GM12891 (cell line): ENCODE measurements around the gene ENHO. TPM values are rescaled to one million over a fixed set of nuclear protein-coding genes. Genes with fewer than 3 reads are reported as not detected.

Experiments
- DNase-seq: peaks from one replicate; pipeline ENCODE4 v3.0.0; 2011; ENCODE audit warnings: low spot score; ENCODE audit not compliant: insufficient read length
- FAIRE-seq: peaks from 2 replicates; lab custom pipeline; 2011; peaks lifted over from hg19 to GRCh38; lab: Jason Lieb, UNC
- PAX5 ChIP-seq: IDR thresholded peaks from 2 replicates; pipeline ENCODE4 v1.6.1; 2011; ENCODE audit warnings: low read length, moderate library complexity, mild to moderate bottlenecking; ENCODE audit not compliant: insufficient read depth, severe bottlenecking
- POLR2A ChIP-seq: IDR thresholded peaks from 2 replicates; pipeline ENCODE4 v1.6.1; 2011; ENCODE audit warnings: low read depth, low read length, control low read depth
- POLR2AphosphoS5 ChIP-seq: IDR thresholded peaks from 2 replicates; pipeline ENCODE4 v1.6.1; 2011; ENCODE audit warnings: low read depth, low read length, control low read depth
- POU2F2 ChIP-seq: IDR thresholded peaks from 2 replicates; pipeline ENCODE4 v1.6.1; 2011; ENCODE audit warnings: low read depth, mild to moderate bottlenecking, control low read depth, low read length, moderate library complexity
- SPI1 ChIP-seq: IDR thresholded peaks from 2 replicates; pipeline ENCODE4 v1.6.1; 2011; ENCODE audit warnings: low read depth, low read length, control low read depth
- TAF1 ChIP-seq: IDR thresholded peaks from 2 replicates; pipeline ENCODE4 v1.6.1; 2011; ENCODE audit warnings: low read depth, low read length, control low read depth
- polyA plus RNA-seq: library from polyadenylated mRNA; unstranded; fragments of >200 nt; gene quantifications from one replicate; pipeline ENCODE4 v1.2.1, GENCODE V29; 2012; ENCODE audit warnings: low read depth, missing spikeins, inconsistent platforms; ENCODE audit not compliant: missing spikeins

ENHO gene
- not detected for polyA plus RNA-seq

DNA sequence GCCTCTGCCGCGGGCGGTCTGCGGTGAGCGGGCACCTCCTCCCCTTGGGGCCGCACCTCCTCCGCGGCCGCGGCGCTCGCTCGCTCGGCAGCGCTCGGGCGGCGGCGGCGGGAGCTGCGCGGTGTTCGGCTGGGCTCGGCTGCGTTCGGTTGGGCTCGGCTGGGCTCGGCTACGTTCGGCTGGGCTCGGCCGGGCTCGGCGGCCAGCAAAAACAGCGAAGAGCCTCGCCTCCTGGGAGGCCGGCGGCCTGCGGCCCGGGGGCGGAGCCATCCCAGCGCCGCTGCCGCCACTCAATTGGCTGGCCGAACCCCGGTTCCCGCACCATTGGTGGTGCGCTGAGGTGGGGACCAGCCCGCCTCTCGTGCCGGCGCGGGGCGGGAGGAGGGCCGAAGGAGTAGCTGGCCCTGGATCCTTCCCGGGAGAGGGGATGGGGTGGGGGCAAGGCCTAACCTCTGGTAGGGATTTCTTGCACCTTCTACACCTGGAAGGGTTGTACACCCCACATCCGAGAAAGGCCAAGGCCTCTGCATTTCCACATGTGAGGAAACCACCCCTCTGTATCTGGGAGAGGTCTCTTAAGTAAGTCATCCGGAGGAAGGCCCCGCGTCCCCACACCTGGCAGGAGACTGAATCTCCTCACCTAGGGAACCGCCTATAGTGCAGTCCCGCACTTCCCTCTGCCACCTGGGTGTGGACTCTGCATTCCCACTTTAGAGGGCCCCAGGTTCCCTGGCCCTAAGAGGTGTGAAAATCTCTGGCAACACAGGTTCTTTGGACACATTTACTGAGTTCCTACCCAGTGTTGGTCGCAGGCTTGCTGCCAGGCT, at the start of gene ENHO:
TSS of gene ENHO (minus strand) at position 20 of the 827 bp plus-strand sequence. CDS start 1,295 bp downstream, outside the sequence.
- FAIRE-seq (peak; percentile 78), DNase-seq (peak; percentile 84)
- TF ChIP-seq SPI1 (no peak), POLR2AphosphoS5 (no peak), PAX5 (no peak), POLR2A (no peak), POU2F2 (no peak), TAF1 (no peak)

DNA sequence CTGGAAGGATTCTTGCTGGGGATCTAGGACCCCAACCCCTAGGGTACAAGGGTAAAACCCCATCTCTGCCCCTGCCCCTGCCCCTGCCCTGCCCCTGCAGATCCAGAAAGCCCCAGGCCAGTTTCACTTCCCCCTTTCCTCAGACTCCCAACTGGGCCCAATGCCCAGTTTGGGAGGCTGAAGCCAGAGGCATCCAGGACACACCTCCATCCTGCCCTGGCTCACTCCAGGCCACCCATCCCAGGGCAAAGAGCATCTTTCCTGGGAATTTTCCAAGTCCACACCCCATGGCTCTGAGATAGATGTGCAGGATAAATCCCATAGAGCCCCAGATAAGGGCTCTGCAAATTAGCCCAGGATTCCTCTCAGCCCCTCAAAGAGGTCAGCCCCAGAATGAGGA, 49.3 kb upstream of the ENHO start:
- TF ChIP-seq POLR2A, result no peak
- no peak for TF ChIP-seq POLR2AphosphoS5
- no peak for TF ChIP-seq POU2F2
- TF ChIP-seq PAX5, result no peak
- peak; percentile 74 for TF ChIP-seq SPI1
- no peak for TF ChIP-seq TAF1
- DNase-seq, result no peak
- no peak for FAIRE-seq

GRCh38 chr9:34571481-34571810, 48.7 kb upstream of the ENHO start:
- FAIRE-seq, result no peak
- TF ChIP-seq POLR2AphosphoS5, result no peak
- TF ChIP-seq TAF1, result no peak
- no peak for TF ChIP-seq POU2F2
- TF ChIP-seq SPI1, result no peak
- no peak for TF ChIP-seq PAX5
- TF ChIP-seq POLR2A, result no peak
- no peak for DNase-seq

GRCh38 chr9:34570809-34571480, 48.2 kb upstream of the ENHO start:
- FAIRE-seq, result peak; percentile 33
- DNase-seq, result no peak
- TF ChIP-seq TAF1 (no peak), POLR2A (no peak), SPI1 (no peak)

DNA sequence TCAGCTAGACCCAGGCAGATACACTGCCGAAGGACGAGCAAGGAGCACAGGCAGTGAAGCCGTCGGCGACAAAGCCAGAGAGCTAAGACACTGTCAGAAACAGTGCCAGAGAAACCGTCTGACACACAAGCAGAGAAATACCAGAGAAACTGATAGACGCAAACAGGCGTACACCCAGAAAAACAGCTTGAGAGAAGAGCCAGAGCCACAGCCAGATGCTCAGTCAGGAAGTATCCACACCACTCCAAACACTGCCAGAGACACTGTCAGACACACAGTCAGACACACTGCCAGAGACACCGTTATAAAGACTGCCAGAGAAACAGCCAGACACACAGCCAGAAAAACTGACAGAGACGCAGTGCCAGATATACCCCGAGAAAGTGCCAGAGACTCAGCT, 47.6 kb upstream of the ENHO start:
- FAIRE-seq (no peak), DNase-seq (no peak)
- TF ChIP-seq POLR2A (no peak), POLR2AphosphoS5 (no peak), TAF1 (no peak), PAX5 (no peak), SPI1 (no peak)

GRCh38 chr9:34568774-34569173, 46.0 kb upstream of the ENHO start:
- no peak for DNase-seq
- no peak for FAIRE-seq
- TF ChIP-seq TAF1 (no peak), POLR2AphosphoS5 (no peak), POLR2A (no peak), SPI1 (no peak), PAX5 (no peak), POU2F2 (no peak)

GRCh38 chr9:34568133-34568532, 45.3 kb upstream of the ENHO start:
- no peak for FAIRE-seq
- TF ChIP-seq TAF1 (no peak), SPI1 (no peak), POU2F2 (no peak), POLR2AphosphoS5 (no peak), PAX5 (no peak), POLR2A (no peak)
- no peak for DNase-seq

GRCh38 chr9:34566972-34567371, 44.2 kb upstream of the ENHO start:
- DNase-seq, result no peak
- TF ChIP-seq POLR2AphosphoS5 (no peak), POU2F2 (no peak), TAF1 (no peak), POLR2A (no peak), PAX5 (no peak), SPI1 (no peak)
- FAIRE-seq, result no peak

- TF ChIP-seq POLR2A, result no peak
- no peak for TF ChIP-seq POLR2AphosphoS5
- TF ChIP-seq SPI1, result no peak
- TF ChIP-seq PAX5, result no peak
- FAIRE-seq, result no peak
- no peak for DNase-seq
Measured at GRCh38 chr9:34566322-34566721, 43.5 kb upstream of the ENHO start.

DNA sequence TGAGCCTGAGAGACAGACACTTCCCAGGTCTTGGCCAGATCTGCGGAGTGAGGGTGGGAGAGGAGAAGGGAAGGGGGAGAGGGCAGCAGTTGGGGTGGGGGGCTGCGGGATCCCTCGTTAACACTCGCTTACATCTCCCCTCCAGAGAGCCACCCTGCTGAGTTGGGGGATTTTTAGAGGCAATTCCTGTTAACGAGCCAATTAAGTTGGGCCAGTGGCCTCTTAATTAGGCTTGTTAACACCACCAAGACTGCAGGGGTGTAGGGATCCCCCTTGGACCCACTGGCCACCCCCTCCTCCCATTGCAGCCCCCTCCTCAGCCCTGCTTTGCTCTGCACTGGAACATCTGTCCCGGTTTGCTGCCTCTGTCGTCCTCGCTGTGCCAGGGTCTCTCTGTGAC, 43.1 kb upstream of the ENHO start:
- DNase-seq, result no peak
- no peak for TF ChIP-seq POLR2A
- no peak for TF ChIP-seq POLR2AphosphoS5
- TF ChIP-seq TAF1, result no peak
- TF ChIP-seq POU2F2, result no peak
- no peak for TF ChIP-seq SPI1
- no peak for TF ChIP-seq PAX5
- FAIRE-seq, result no peak
